Upper lobe of left lung (tissue), 4 donors: Measurements from ENCODE around the gene LAMB4.

Experiments used
- POLR2A ChIP-seq, 4 donors: fragments of 450-650 bp; IDR thresholded peaks; one replicate each; pipeline ENCODE4 v1.5.1; 2016 to 2017; ENCODE audit warnings: antibody characterized with exemption in 4 of 4, mild to moderate bottlenecking in 2 of 4
- POLR2AphosphoS5 ChIP-seq, 2 donors: sonication (generic); formaldehyde crosslinking; IDR thresholded peaks; one replicate each; pipeline ENCODE4 v1.5.1; 2017; ENCODE audit warnings: antibody characterized with exemption in 2 of 2
- TF ChIP-seq, protein P1 (sequence below), 6 experiments: fragments of 450-650 bp in 4 of 6; fragments of 200-600 bp in 2 of 6; sonication (generic) in 2 of 6; IDR thresholded peaks; one replicate each; pipeline ENCODE4 v1.5.1; 2016 to 2019; ENCODE audit warnings: antibody characterized with exemption in 6 of 6

DNA sequence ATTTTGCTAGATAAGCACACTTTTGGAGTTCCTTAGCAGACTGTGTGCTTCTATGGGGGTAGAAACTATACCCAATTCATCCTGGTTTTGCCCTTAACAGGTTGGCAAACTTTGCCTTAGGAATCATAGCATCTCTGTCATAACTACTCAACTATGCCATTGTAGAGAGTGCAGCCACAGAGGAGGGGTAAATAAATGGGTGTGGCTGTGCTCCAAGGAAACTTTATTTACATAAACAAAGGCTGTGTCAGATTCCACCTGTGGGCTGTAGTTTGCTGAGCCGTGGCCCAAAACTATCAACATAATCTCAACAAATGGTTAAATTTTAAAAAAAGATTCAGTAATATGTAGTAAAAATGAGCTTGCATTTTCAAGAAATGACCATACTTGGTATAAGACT lies 75.6 kb downstream of the LAMB4 start:
- TF ChIP-seq, protein P1, sequence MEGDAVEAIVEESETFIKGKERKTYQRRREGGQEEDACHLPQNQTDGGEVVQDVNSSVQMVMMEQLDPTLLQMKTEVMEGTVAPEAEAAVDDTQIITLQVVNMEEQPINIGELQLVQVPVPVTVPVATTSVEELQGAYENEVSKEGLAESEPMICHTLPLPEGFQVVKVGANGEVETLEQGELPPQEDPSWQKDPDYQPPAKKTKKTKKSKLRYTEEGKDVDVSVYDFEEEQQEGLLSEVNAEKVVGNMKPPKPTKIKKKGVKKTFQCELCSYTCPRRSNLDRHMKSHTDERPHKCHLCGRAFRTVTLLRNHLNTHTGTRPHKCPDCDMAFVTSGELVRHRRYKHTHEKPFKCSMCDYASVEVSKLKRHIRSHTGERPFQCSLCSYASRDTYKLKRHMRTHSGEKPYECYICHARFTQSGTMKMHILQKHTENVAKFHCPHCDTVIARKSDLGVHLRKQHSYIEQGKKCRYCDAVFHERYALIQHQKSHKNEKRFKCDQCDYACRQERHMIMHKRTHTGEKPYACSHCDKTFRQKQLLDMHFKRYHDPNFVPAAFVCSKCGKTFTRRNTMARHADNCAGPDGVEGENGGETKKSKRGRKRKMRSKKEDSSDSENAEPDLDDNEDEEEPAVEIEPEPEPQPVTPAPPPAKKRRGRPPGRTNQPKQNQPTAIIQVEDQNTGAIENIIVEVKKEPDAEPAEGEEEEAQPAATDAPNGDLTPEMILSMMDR (IDR thresholded peaks at IDR 0.05), result no peak
- TF ChIP-seq POLR2A (IDR thresholded peaks at IDR 0.05) (no peak), POLR2AphosphoS5 (IDR thresholded peaks at IDR 0.05) (no peak)
